HEK293 (cell line): ENCODE data around the gene SLC39A11.

ENCODE experiments used
- MEIS1 ChIP-seq: sonication (generic); formaldehyde crosslinking; IDR thresholded peaks from 2 replicates; pipeline ENCODE4 v1.8.1; 2022; ENCODE audit warnings: missing genetic modification reagents, mild to moderate bottlenecking, borderline replicate concordance
- SP2 ChIP-seq: fragments of 450-650 bp; formaldehyde crosslinking; IDR thresholded peaks from 2 replicates; pipeline ENCODE4 v1.5.1; 2016; ENCODE audit warnings: missing biosample characterization, missing genetic modification characterization
- WT1 ChIP-seq: fragments of 450-650 bp; formaldehyde crosslinking; IDR thresholded peaks from 2 replicates; pipeline ENCODE4 v1.5.1; 2016; ENCODE audit warnings: missing biosample characterization, missing genetic modification characterization
- YY1 ChIP-seq: fragments of 450-650 bp; formaldehyde crosslinking; IDR thresholded peaks from 2 replicates; pipeline ENCODE4 v1.5.1; 2018; ENCODE audit warnings: missing biosample characterization, missing genetic modification characterization
- ZNF37A ChIP-seq: fragments of 450-650 bp; IDR thresholded peaks from 2 replicates; pipeline ENCODE4 v1.5.1; 2018; ENCODE audit warnings: missing biosample characterization, missing genetic modification characterization
- ZNF514 ChIP-seq: fragments of 450-650 bp; formaldehyde crosslinking; IDR thresholded peaks from 2 replicates; pipeline ENCODE4 v1.5.1; 2016; ENCODE audit warnings: missing biosample characterization, missing genetic modification characterization
- ZNF624 ChIP-seq: fragments of 450-650 bp; formaldehyde crosslinking; IDR thresholded peaks from 2 replicates; pipeline ENCODE4 v1.5.1; 2017; ENCODE audit warnings: missing biosample characterization, missing genetic modification characterization
- TF ChIP-seq, protein P1 (sequence below): fragments of 450-650 bp; formaldehyde crosslinking; IDR thresholded peaks from 2 replicates; pipeline ENCODE4 v1.5.1; 2016; ENCODE audit warnings: missing biosample characterization, missing genetic modification characterization
- TF ChIP-seq, protein P2 (sequence below): fragments of 450-650 bp; formaldehyde crosslinking; IDR thresholded peaks from 2 replicates; pipeline ENCODE4 v1.5.1; 2016; ENCODE audit warnings: missing biosample characterization, missing genetic modification characterization
- TF ChIP-seq, protein P3 (sequence below): fragments of 450-650 bp; formaldehyde crosslinking; IDR thresholded peaks from 2 replicates; pipeline ENCODE4 v1.5.1; 2017; ENCODE audit warnings: missing biosample characterization, missing genetic modification characterization
- TF ChIP-seq, protein P4 (sequence below): fragments of 450-650 bp; formaldehyde crosslinking; IDR thresholded peaks from 2 replicates; pipeline ENCODE4 v1.5.1; 2016; ENCODE audit warnings: missing biosample characterization, missing genetic modification characterization, borderline replicate concordance

DNA sequence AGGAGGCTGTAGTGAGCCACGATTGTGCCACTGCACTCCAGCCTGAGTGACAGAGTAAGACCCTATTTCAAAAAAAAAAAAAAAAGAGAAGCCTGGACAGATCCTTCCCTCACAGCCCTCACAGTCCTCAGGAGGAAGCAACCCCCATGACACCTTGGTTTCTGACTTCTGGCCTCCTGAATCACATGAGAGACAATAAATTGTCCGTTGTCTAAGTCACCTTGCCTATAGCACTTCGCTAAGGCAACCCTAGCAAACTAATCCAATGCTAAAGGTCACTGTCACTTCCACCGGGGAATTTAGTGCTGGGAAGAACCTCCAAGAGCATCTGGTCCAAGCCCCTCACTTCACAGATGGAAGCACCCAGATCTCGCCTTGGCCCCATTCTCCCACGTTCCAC is 18.9 kb upstream of the SLC39A11 start:
- TF ChIP-seq YY1 (tag by site-specific recombination) (no peak), SP2 (no peak), ZNF37A (no peak), ZNF624 (tag by site-specific recombination) (no peak), WT1 (tag by site-specific recombination) (no peak), MEIS1 (no peak), ZNF514 (tag by site-specific recombination) (no peak)
- TF ChIP-seq, protein P1, sequence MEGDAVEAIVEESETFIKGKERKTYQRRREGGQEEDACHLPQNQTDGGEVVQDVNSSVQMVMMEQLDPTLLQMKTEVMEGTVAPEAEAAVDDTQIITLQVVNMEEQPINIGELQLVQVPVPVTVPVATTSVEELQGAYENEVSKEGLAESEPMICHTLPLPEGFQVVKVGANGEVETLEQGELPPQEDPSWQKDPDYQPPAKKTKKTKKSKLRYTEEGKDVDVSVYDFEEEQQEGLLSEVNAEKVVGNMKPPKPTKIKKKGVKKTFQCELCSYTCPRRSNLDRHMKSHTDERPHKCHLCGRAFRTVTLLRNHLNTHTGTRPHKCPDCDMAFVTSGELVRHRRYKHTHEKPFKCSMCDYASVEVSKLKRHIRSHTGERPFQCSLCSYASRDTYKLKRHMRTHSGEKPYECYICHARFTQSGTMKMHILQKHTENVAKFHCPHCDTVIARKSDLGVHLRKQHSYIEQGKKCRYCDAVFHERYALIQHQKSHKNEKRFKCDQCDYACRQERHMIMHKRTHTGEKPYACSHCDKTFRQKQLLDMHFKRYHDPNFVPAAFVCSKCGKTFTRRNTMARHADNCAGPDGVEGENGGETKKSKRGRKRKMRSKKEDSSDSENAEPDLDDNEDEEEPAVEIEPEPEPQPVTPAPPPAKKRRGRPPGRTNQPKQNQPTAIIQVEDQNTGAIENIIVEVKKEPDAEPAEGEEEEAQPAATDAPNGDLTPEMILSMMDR (tag by site-specific recombination) = no peak
- TF ChIP-seq, protein P2, sequence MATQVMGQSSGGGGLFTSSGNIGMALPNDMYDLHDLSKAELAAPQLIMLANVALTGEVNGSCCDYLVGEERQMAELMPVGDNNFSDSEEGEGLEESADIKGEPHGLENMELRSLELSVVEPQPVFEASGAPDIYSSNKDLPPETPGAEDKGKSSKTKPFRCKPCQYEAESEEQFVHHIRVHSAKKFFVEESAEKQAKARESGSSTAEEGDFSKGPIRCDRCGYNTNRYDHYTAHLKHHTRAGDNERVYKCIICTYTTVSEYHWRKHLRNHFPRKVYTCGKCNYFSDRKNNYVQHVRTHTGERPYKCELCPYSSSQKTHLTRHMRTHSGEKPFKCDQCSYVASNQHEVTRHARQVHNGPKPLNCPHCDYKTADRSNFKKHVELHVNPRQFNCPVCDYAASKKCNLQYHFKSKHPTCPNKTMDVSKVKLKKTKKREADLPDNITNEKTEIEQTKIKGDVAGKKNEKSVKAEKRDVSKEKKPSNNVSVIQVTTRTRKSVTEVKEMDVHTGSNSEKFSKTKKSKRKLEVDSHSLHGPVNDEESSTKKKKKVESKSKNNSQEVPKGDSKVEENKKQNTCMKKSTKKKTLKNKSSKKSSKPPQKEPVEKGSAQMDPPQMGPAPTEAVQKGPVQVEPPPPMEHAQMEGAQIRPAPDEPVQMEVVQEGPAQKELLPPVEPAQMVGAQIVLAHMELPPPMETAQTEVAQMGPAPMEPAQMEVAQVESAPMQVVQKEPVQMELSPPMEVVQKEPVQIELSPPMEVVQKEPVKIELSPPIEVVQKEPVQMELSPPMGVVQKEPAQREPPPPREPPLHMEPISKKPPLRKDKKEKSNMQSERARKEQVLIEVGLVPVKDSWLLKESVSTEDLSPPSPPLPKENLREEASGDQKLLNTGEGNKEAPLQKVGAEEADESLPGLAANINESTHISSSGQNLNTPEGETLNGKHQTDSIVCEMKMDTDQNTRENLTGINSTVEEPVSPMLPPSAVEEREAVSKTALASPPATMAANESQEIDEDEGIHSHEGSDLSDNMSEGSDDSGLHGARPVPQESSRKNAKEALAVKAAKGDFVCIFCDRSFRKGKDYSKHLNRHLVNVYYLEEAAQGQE = no peak
- TF ChIP-seq, protein P3, sequence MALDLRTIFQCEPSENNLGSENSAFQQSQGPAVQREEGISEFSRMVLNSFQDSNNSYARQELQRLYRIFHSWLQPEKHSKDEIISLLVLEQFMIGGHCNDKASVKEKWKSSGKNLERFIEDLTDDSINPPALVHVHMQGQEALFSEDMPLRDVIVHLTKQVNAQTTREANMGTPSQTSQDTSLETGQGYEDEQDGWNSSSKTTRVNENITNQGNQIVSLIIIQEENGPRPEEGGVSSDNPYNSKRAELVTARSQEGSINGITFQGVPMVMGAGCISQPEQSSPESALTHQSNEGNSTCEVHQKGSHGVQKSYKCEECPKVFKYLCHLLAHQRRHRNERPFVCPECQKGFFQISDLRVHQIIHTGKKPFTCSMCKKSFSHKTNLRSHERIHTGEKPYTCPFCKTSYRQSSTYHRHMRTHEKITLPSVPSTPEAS = no peak
- TF ChIP-seq, protein P4, sequence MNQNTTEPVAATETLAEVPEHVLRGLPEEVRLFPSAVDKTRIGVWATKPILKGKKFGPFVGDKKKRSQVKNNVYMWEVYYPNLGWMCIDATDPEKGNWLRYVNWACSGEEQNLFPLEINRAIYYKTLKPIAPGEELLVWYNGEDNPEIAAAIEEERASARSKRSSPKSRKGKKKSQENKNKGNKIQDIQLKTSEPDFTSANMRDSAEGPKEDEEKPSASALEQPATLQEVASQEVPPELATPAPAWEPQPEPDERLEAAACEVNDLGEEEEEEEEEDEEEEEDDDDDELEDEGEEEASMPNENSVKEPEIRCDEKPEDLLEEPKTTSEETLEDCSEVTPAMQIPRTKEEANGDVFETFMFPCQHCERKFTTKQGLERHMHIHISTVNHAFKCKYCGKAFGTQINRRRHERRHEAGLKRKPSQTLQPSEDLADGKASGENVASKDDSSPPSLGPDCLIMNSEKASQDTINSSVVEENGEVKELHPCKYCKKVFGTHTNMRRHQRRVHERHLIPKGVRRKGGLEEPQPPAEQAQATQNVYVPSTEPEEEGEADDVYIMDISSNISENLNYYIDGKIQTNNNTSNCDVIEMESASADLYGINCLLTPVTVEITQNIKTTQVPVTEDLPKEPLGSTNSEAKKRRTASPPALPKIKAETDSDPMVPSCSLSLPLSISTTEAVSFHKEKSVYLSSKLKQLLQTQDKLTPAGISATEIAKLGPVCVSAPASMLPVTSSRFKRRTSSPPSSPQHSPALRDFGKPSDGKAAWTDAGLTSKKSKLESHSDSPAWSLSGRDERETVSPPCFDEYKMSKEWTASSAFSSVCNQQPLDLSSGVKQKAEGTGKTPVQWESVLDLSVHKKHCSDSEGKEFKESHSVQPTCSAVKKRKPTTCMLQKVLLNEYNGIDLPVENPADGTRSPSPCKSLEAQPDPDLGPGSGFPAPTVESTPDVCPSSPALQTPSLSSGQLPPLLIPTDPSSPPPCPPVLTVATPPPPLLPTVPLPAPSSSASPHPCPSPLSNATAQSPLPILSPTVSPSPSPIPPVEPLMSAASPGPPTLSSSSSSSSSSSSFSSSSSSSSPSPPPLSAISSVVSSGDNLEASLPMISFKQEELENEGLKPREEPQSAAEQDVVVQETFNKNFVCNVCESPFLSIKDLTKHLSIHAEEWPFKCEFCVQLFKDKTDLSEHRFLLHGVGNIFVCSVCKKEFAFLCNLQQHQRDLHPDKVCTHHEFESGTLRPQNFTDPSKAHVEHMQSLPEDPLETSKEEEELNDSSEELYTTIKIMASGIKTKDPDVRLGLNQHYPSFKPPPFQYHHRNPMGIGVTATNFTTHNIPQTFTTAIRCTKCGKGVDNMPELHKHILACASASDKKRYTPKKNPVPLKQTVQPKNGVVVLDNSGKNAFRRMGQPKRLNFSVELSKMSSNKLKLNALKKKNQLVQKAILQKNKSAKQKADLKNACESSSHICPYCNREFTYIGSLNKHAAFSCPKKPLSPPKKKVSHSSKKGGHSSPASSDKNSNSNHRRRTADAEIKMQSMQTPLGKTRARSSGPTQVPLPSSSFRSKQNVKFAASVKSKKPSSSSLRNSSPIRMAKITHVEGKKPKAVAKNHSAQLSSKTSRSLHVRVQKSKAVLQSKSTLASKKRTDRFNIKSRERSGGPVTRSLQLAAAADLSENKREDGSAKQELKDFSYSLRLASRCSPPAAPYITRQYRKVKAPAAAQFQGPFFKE = no peak
